ENCODE measurements around the gene CCNJL.
A peak's percentile ranks its signal among the peaks of the same experiment; 100 is the strongest.

The CCNJL gene

DNA sequence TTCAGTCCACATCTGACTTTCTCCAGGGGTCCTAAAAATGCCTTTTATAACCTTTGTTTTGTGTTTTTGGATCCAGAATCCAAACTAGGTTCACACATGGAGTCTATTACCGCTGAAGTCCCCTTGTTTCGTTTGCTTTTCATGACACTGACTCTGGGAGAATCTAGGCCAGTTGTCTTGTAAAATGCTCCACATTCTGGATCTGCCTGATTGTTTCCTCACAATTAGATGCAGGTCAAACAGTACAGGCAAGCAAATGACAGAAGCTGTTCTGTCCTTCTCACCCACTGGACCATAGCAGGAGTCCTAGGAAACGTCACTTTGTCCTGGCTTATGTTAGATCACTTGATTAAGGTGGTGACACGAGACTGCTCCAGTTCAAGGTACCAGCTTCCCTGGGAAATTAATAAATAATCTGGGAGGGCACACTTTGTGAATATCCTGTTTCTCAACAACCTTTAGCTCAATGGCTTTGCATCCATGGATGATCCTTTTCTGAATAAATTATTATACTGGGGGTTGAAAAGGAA lies 49.0 kb downstream of the CCNJL start:
- Histone ChIP-seq H2BK120ac (ENCODE audit: low read depth, low read length) (no peak overlapping the region), H3K4me3 (ENCODE audit: low read length) (no peak overlapping the region), H3K4me1 (ENCODE audit: control insufficient read depth, low read depth, low read length) (peaks cover 10% of the 10 kb centered on the region), H2BK15ac (replicated peaks; ENCODE audit: low read depth) (no peak overlapping the region), H4K5ac (ENCODE audit: low read length) (no peak overlapping the region), H3K9ac (ENCODE audit: low read length) (no peak overlapping the region), H3K4ac (ENCODE audit: low read depth, low read length) (no peak overlapping the region), H4K8ac (ENCODE audit: low read depth, low read length) (no peak overlapping the region), H2BK5ac (ENCODE audit: low read length) (no peak overlapping the region), H3K79me2 (ENCODE audit: control insufficient read depth, insufficient read depth, low read length) (no peaks in the 10 kb centered on the region), H3K27ac (ENCODE audit: low read depth, low read length) (no peak overlapping the region), H2AK5ac (ENCODE audit: low read length) (no peak overlapping the region), H3K27me3 (ENCODE audit: insufficient read depth, low read length, poor library complexity) (no peaks in the 10 kb centered on the region), H3K56ac (ENCODE audit: low read length) (no peak overlapping the region), H3K18ac (ENCODE audit: low read length) (no peak overlapping the region), H3K23ac (ENCODE audit: low read length) (no peak overlapping the region), H3K79me1 (ENCODE audit: low read length) (peaks cover 2% of the 10 kb centered on the region), H3K36me3 (ENCODE audit: control insufficient read depth, insufficient read depth, low read length) (no peaks in the 10 kb centered on the region), H3K4me2 (ENCODE audit: low read length) (no peak overlapping the region)
- DNase-seq, result no peak
- WGBS (ENCODE audit: extremely low coverage, insufficient coverage, low lambda C conversion rate), result no CpG with 5 or more reads among the region's 4 CpGs

DNA sequence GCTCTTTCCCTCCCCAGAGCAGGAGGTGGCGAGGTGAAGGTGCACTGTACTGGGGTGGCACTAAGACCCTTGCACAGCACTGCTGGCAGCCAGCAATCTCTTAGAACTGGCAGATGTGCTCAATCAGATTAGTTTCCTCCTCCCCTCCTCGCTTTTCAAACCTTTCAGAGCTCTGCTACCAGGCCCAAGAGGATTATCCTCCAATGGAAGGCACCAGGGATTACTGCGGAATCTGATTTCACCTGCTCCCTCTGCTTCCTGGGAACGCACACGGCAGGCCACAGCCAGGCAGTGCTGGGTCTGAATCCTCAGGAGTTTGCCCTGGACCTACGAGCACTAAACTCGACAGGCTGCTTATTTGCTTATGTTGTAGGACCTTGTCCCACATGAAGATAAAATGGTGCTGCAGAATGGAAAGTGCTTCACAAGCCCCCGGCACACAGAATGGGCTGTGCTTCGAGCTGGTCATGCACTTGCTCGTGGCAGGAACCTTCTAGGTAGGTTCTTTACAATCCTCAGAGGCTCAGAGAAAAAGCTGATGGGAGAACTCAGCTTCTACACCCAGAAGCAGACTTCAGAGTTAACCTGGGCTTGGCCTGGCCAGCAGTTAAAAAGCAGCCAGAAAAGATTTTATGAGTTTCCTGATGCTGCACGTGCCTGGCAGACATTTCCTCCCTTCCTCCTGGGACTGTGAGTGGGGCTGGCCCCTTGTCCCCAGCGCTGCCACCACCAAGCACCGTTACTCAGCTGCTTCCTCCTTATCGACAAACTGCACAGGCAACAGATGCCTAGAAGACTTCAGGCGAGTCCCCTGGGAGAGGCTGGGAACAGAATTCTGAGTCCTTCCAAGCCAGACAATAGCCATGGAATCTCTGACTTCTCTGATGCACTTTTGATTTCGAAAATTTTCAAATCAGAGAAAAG lies 50.0 kb downstream of the CCNJL start:
- Histone ChIP-seq H3K27me3 (ENCODE audit: insufficient read depth, low read length, poor library complexity) (no peaks in the 10 kb centered on the region), H4K8ac (ENCODE audit: low read depth, low read length) (no peak overlapping the region), H2BK120ac (ENCODE audit: low read depth, low read length) (no peak overlapping the region), H3K23ac (ENCODE audit: low read length) (peak overlapping the region; percentile 57), H3K4me3 (ENCODE audit: low read length) (no peak overlapping the region), H3K79me1 (ENCODE audit: low read length) (peaks cover 2% of the 10 kb centered on the region), H3K4me2 (ENCODE audit: low read length) (no peak overlapping the region), H3K4ac (ENCODE audit: low read depth, low read length) (no peak overlapping the region), H3K4me1 (ENCODE audit: control insufficient read depth, low read depth, low read length) (peaks cover 10% of the 10 kb centered on the region), H3K56ac (ENCODE audit: low read length) (no peak overlapping the region), H3K79me2 (ENCODE audit: control insufficient read depth, insufficient read depth, low read length) (no peaks in the 10 kb centered on the region), H3K36me3 (ENCODE audit: control insufficient read depth, insufficient read depth, low read length) (no peaks in the 10 kb centered on the region), H3K9ac (ENCODE audit: low read length) (no peak overlapping the region), H4K5ac (ENCODE audit: low read length) (no peak overlapping the region), H3K18ac (ENCODE audit: low read length) (no peak overlapping the region), H2BK15ac (replicated peaks; ENCODE audit: low read depth) (no peak overlapping the region), H3K27ac (ENCODE audit: low read depth, low read length) (no peak overlapping the region), H2BK5ac (ENCODE audit: low read length) (no peak overlapping the region), H2AK5ac (ENCODE audit: low read length) (no peak overlapping the region)
- peak; percentile 39 for DNase-seq
- WGBS (ENCODE audit: extremely low coverage, insufficient coverage, low lambda C conversion rate), result no CpG with 5 or more reads among the region's 16 CpGs

DNA sequence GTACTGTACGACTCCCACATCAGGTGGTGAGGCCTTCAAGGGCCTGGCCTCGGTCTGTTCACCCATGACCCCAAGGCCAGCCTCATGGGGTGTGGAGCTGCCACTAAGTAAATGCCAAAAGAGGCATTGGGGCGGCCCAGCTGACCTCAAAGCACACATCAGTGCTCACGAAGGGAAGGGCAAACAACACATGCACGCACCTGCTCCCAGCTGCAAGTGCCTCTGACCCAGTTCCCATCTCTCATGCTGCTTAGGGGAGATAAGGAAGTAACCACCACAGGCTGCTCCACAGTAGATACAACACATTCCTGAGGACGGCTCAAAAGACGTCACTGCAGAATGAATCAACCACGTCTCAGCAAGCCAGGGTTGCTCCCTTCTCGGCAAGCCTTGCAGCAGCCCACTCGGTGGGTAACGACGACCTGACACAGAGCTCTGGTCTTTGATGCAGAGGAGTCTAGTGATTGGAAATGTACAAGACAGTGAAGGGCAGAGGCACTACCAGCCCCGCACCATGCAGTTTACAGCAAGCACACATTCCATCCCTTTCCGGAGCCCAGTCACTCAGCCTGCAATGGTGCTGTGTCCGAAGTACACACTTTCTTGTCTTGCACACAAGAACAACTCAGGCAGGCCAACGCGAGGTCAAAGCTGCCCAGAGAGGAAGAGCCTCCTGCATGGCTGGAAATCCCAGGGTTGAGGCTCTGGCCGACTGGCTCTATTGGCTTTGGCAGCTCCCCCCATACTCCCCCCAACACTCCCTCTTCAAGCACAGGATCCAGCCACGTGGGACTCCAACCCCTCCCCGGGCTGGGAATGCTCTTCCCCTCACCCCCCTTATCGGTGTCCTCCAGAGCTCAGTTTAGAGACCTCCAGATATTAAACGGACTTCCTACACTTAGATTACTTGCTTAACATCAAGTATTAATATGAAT lies 51.2 kb downstream of the CCNJL start:
- H3K9ac ChIP-seq (ENCODE audit: low read length), result no peak overlapping the region
- H3K4ac ChIP-seq (ENCODE audit: low read depth, low read length), result no peak overlapping the region
- H3K4me1 ChIP-seq (ENCODE audit: control insufficient read depth, low read depth, low read length), result peaks cover 2% of the 10 kb centered on the region
- H3K18ac ChIP-seq (ENCODE audit: low read length), result no peak overlapping the region
- no peak overlapping the region for H4K5ac ChIP-seq (ENCODE audit: low read length)
- H3K4me2 ChIP-seq (ENCODE audit: low read length), result no peak overlapping the region
- no peak overlapping the region for H4K8ac ChIP-seq (ENCODE audit: low read depth, low read length)
- no peak overlapping the region for H2AK5ac ChIP-seq (ENCODE audit: low read length)
- H2BK15ac ChIP-seq (replicated peaks; ENCODE audit: low read depth), result no peak overlapping the region
- H3K27ac ChIP-seq (ENCODE audit: low read depth, low read length), result no peak overlapping the region
- H2BK5ac ChIP-seq (ENCODE audit: low read length), result no peak overlapping the region
- H3K56ac ChIP-seq (ENCODE audit: low read length), result no peak overlapping the region
- WGBS (ENCODE audit: extremely low coverage, insufficient coverage, low lambda C conversion rate), result no CpG with 5 or more reads among the region's 22 CpGs
- peaks cover 2% of the 10 kb centered on the region for H3K79me1 ChIP-seq (ENCODE audit: low read length)
- H2BK120ac ChIP-seq (ENCODE audit: low read depth, low read length), result no peak overlapping the region
- H3K4me3 ChIP-seq (ENCODE audit: low read length), result no peak overlapping the region
- no peaks in the 10 kb centered on the region for H3K36me3 ChIP-seq (ENCODE audit: control insufficient read depth, insufficient read depth, low read length)
- no peaks in the 10 kb centered on the region for H3K27me3 ChIP-seq (ENCODE audit: insufficient read depth, low read length, poor library complexity)
- H3K79me2 ChIP-seq (ENCODE audit: control insufficient read depth, insufficient read depth, low read length), result no peaks in the 10 kb centered on the region
- H3K23ac ChIP-seq (ENCODE audit: low read length), result no peak overlapping the region
- DNase-seq, result peak; percentile 76

DNA sequence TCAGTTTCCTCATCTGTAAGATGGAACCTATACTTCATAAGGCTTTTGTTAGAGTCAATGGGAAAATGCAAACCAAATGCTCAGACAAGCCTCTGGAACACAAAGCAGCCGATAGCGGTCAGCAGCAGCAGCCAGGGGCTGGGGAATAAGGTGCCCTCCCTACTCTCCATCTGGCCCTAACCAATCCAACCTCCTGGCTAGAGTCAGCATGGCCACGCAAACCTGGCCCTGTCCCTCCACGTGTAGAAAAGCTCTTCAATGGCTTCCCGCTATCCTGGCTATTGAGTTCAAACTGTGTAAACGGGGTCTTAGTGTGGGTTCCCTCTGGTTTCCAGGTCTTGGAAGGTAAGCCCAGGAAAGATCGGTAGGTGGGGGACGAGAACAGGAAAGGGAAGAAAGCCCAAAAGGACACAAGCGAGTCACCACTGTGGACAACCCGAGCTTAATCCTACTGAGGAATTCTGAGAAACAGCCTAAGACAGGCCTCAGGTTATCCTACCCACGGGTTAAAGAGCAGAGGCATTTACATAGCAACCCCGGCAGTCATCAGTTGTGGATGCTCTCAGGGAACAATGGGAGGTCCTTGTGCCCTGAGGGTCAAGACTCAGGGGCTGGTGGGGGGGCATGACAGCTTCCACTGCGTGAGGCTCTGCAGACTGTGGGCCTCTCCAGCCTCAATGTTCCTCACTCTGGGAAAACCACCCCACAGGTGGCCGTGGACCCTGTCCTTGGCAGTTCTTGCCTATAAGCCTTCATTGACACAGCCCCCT lies 52.2 kb downstream of the CCNJL start:
- no peak overlapping the region for H3K4me3 ChIP-seq (ENCODE audit: low read length)
- H3K9ac ChIP-seq (ENCODE audit: low read length), result no peak overlapping the region
- no peak overlapping the region for H4K8ac ChIP-seq (ENCODE audit: low read depth, low read length)
- H2BK120ac ChIP-seq (ENCODE audit: low read depth, low read length), result no peak overlapping the region
- no peak overlapping the region for H4K5ac ChIP-seq (ENCODE audit: low read length)
- no CpG with 5 or more reads among the region's 14 CpGs for WGBS (ENCODE audit: extremely low coverage, insufficient coverage, low lambda C conversion rate)
- no peaks in the 10 kb centered on the region for H3K79me2 ChIP-seq (ENCODE audit: control insufficient read depth, insufficient read depth, low read length)
- H3K27me3 ChIP-seq (ENCODE audit: insufficient read depth, low read length, poor library complexity), result no peaks in the 10 kb centered on the region
- peak; percentile 78 for DNase-seq
- no peaks in the 10 kb centered on the region for H3K36me3 ChIP-seq (ENCODE audit: control insufficient read depth, insufficient read depth, low read length)
- H3K18ac ChIP-seq (ENCODE audit: low read length), result no peak overlapping the region
- H3K56ac ChIP-seq (ENCODE audit: low read length), result no peak overlapping the region
- no peak overlapping the region for H2BK15ac ChIP-seq (replicated peaks; ENCODE audit: low read depth)
- H3K23ac ChIP-seq (ENCODE audit: low read length), result no peak overlapping the region
- no peak overlapping the region for H3K4me2 ChIP-seq (ENCODE audit: low read length)
- H3K79me1 ChIP-seq (ENCODE audit: low read length), result peaks cover 2% of the 10 kb centered on the region
- no peak overlapping the region for H3K27ac ChIP-seq (ENCODE audit: low read depth, low read length)
- H3K4ac ChIP-seq (ENCODE audit: low read depth, low read length), result no peak overlapping the region
- no peaks in the 10 kb centered on the region for H3K4me1 ChIP-seq (ENCODE audit: control insufficient read depth, low read depth, low read length)
- no peak overlapping the region for H2BK5ac ChIP-seq (ENCODE audit: low read length)
- no peak overlapping the region for H2AK5ac ChIP-seq (ENCODE audit: low read length)

DNA sequence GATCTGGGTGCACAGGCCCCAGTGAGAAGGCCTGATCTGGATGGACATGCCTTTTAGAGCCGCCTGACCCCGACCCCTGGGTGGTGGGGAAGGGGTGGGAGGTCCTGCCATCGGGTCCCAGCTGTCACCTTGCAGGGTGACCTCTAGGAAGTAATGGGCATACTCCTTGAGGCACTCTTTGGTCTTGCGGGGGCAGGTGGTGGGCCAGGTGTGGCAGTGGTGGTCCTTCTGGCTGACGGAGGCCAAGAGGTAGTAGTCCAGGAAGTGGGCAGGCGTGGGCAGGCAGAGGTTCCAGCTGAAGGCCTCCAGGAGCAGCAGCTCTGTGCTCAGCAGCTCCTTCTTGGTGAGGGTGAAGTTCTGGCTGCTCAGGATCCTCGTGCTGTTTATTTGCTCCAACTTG lies 53.0 kb downstream of the CCNJL start:
- Histone ChIP-seq H3K18ac (ENCODE audit: low read length) (no peak overlapping the region), H3K4me2 (ENCODE audit: low read length) (no peak overlapping the region), H3K4me3 (ENCODE audit: low read length) (no peak overlapping the region), H4K8ac (ENCODE audit: low read depth, low read length) (no peak overlapping the region), H3K36me3 (ENCODE audit: control insufficient read depth, insufficient read depth, low read length) (no peaks in the 10 kb centered on the region), H4K5ac (ENCODE audit: low read length) (no peak overlapping the region), H2BK5ac (ENCODE audit: low read length) (no peak overlapping the region), H3K4ac (ENCODE audit: low read depth, low read length) (no peak overlapping the region), H3K79me2 (ENCODE audit: control insufficient read depth, insufficient read depth, low read length) (no peaks in the 10 kb centered on the region), H2AK5ac (ENCODE audit: low read length) (no peak overlapping the region), H2BK120ac (ENCODE audit: low read depth, low read length) (no peak overlapping the region), H3K27ac (ENCODE audit: low read depth, low read length) (no peak overlapping the region), H2BK15ac (replicated peaks; ENCODE audit: low read depth) (no peak overlapping the region), H3K4me1 (ENCODE audit: control insufficient read depth, low read depth, low read length) (no peaks in the 10 kb centered on the region), H3K23ac (ENCODE audit: low read length) (no peak overlapping the region), H3K9ac (ENCODE audit: low read length) (no peak overlapping the region), H3K79me1 (ENCODE audit: low read length) (peaks cover 2% of the 10 kb centered on the region), H3K27me3 (ENCODE audit: insufficient read depth, low read length, poor library complexity) (no peaks in the 10 kb centered on the region), H3K56ac (ENCODE audit: low read length) (no peak overlapping the region)
- no CpG with 5 or more reads among the region's 7 CpGs for WGBS (ENCODE audit: extremely low coverage, insufficient coverage, low lambda C conversion rate)
- no peak for DNase-seq

All from mesendoderm (in vitro differentiated cells).